ENCODE measurements around the gene TAL1.
"Not testable (repeated sequence)": the region's sequence is repeated elsewhere in the genome, so short reads cannot be mapped to it uniquely, and the experiment has no call there.

TAL1 gene

GRCh38 chr1:47208374-47208850 is 23.6 kb downstream of the TAL1 start:
- H3K27me3 ChIP-seq (replicated peaks; ENCODE audit: insufficient read depth, low read length), result no peaks in the 10 kb centered on the region
- no peak overlapping the region for H2AFZ ChIP-seq (ENCODE audit: low read length)
- H3F3A ChIP-seq (ENCODE audit: insufficient read depth, low read length), result no peaks in the 10 kb centered on the region
- TF ChIP-seq EZH2 (optimal IDR thresholded peaks at IDR 0.05; ENCODE audit: low read depth, low read length) (no peak), EZH2phosphoT487 (IDR thresholded peaks at IDR 0.05; ENCODE audit: low read length) (no peak), CTCF (IDR thresholded peaks at IDR 0.05; ENCODE audit: low read length) (no peak)
- H4K20me1 ChIP-seq (ENCODE audit: insufficient read depth, low read length), result no peaks in the 10 kb centered on the region
- H3K4me2 ChIP-seq (ENCODE audit: low read depth, low read length), result no peak overlapping the region
- H3K36me3 ChIP-seq (replicated peaks; ENCODE audit: insufficient read depth, low read length), result no peaks in the 10 kb centered on the region
- H3K9ac ChIP-seq (ENCODE audit: low read length), result no peak overlapping the region
- no peaks in the 10 kb centered on the region for H3K4me1 ChIP-seq (ENCODE audit: low read length)
- no peak overlapping the region for H3K27ac ChIP-seq (ENCODE audit: low read length)
- no peaks in the 10 kb centered on the region for H3K79me2 ChIP-seq (ENCODE audit: low read length)
- H3K9me3 ChIP-seq (replicated peaks; ENCODE audit: insufficient read depth, low read length), result no peaks in the 10 kb centered on the region
- no peaks in the 10 kb centered on the region for H3K9me2 ChIP-seq (replicated peaks; ENCODE audit: insufficient read depth, low read length)
- no peak for DNase-seq
- no peak overlapping the region for H3K4me3 ChIP-seq (ENCODE audit: low read length)

GRCh38 chr1:47207803-47208373 is 24.1 kb downstream of the TAL1 start:
- no peak for DNase-seq
- no peaks in the 10 kb centered on the region for H3K27me3 ChIP-seq (replicated peaks; ENCODE audit: insufficient read depth, low read length)

GRCh38 chr1:47205918-47206317 is 26.1 kb downstream of the TAL1 start:
- Histone ChIP-seq H4K20me1 (ENCODE audit: insufficient read depth, low read length) (no peaks in the 10 kb centered on the region), H3K27ac (ENCODE audit: low read length) (no peak overlapping the region), H3K36me3 (replicated peaks; ENCODE audit: insufficient read depth, low read length) (no peaks in the 10 kb centered on the region), H3K79me2 (ENCODE audit: low read length) (no peaks in the 10 kb centered on the region), H2AFZ (ENCODE audit: low read length) (no peak overlapping the region), H3K4me1 (ENCODE audit: low read length) (no peaks in the 10 kb centered on the region), H3K9me3 (replicated peaks; ENCODE audit: insufficient read depth, low read length) (no peaks in the 10 kb centered on the region), H3K4me2 (ENCODE audit: low read depth, low read length) (no peak overlapping the region), H3K9ac (ENCODE audit: low read length) (no peak overlapping the region), H3K4me3 (ENCODE audit: low read length) (no peak overlapping the region), H3F3A (ENCODE audit: insufficient read depth, low read length) (no peaks in the 10 kb centered on the region), H3K9me2 (replicated peaks; ENCODE audit: insufficient read depth, low read length) (no peaks in the 10 kb centered on the region), H3K27me3 (replicated peaks; ENCODE audit: insufficient read depth, low read length) (no peaks in the 10 kb centered on the region)
- DNase-seq, result no peak
- no peak for TF ChIP-seq EZH2phosphoT487 (IDR thresholded peaks at IDR 0.05; ENCODE audit: low read length)
- no peak for TF ChIP-seq EZH2 (optimal IDR thresholded peaks at IDR 0.05; ENCODE audit: low read depth, low read length)
- TF ChIP-seq CTCF (IDR thresholded peaks at IDR 0.05; ENCODE audit: low read length), result no peak

More at GRCh38 chr1:47207803-47208373, 24.1 kb downstream of the TAL1 start:
- Histone ChIP-seq H4K20me1 (ENCODE audit: insufficient read depth, low read length) (no peaks in the 10 kb centered on the region), H3K79me2 (ENCODE audit: low read length) (no peaks in the 10 kb centered on the region), H3K36me3 (replicated peaks; ENCODE audit: insufficient read depth, low read length) (no peaks in the 10 kb centered on the region), H3K4me2 (ENCODE audit: low read depth, low read length) (no peak overlapping the region), H3K4me1 (ENCODE audit: low read length) (no peaks in the 10 kb centered on the region), H3K4me3 (ENCODE audit: low read length) (no peak overlapping the region), H3K9ac (ENCODE audit: low read length) (no peak overlapping the region), H3K9me3 (replicated peaks; ENCODE audit: insufficient read depth, low read length) (no peaks in the 10 kb centered on the region), H3K9me2 (replicated peaks; ENCODE audit: insufficient read depth, low read length) (no peaks in the 10 kb centered on the region), H2AFZ (ENCODE audit: low read length) (no peak overlapping the region), H3K27ac (ENCODE audit: low read length) (no peak overlapping the region), H3F3A (ENCODE audit: insufficient read depth, low read length) (no peaks in the 10 kb centered on the region)
- no peak for TF ChIP-seq EZH2phosphoT487 (IDR thresholded peaks at IDR 0.05; ENCODE audit: low read length)
- no peak for TF ChIP-seq EZH2 (optimal IDR thresholded peaks at IDR 0.05; ENCODE audit: low read depth, low read length)
- TF ChIP-seq CTCF (IDR thresholded peaks at IDR 0.05; ENCODE audit: low read length), result no peak

GRCh38 chr1:47203504-47203903 is 28.5 kb downstream of the TAL1 start:
- H3K4me3 ChIP-seq (ENCODE audit: low read length); H3K4me2 ChIP-seq (ENCODE audit: low read depth, low read length); H3K79me2 ChIP-seq (ENCODE audit: low read length); DNase-seq; H3K4me1 ChIP-seq (ENCODE audit: low read length); H3K27me3 ChIP-seq (replicated peaks; ENCODE audit: insufficient read depth, low read length); H3K9me2 ChIP-seq (replicated peaks; ENCODE audit: insufficient read depth, low read length); H3K9me3 ChIP-seq (replicated peaks; ENCODE audit: insufficient read depth, low read length); H3K36me3 ChIP-seq (replicated peaks; ENCODE audit: insufficient read depth, low read length); H3K9ac ChIP-seq (ENCODE audit: low read length); H4K20me1 ChIP-seq (ENCODE audit: insufficient read depth, low read length); H2AFZ ChIP-seq (ENCODE audit: low read length); H3K27ac ChIP-seq (ENCODE audit: low read length); H3F3A ChIP-seq (ENCODE audit: insufficient read depth, low read length): not testable (repeated sequence)

Data from MM.1S (cell line).